GM23248 (cell line): ENCODE results near the gene GJD3.

ENCODE experiments used
- EZH2 ChIP-seq: fragments of 200-600 bp; sonication (generic); IDR thresholded peaks from 2 replicates; pipeline ENCODE4 v1.6.1; 2018; ENCODE audit warnings: antibody characterized with exemption, mild to moderate bottlenecking; ENCODE audit not compliant: insufficient read depth, poor library complexity, severe bottlenecking
- EZH2phosphoT487 ChIP-seq: fragments of 200-600 bp; sonication (generic); IDR thresholded peaks from 2 replicates; pipeline ENCODE4 v1.6.1; 2018; ENCODE audit warnings: antibody characterized with exemption, moderate library complexity, mild to moderate bottlenecking, low read depth; ENCODE audit not compliant: insufficient read depth

- TF ChIP-seq EZH2 (no peak), EZH2phosphoT487 (no peak)
These were observed 38.3 kb downstream of the GJD3 start for GRCh38 chr17:40326014-40326831.
